Measurements from ENCODE around the gene PYCR2.

PYCR2 gene

GRCh38 chr1:225897595-225898514 lies 26.2 kb downstream of the PYCR2 start:
- Histone ChIP-seq H3K36me3 (ENCODE audit: insufficient read depth, insufficient read length, low read length) (no peaks in the 10 kb centered on the region), H3K9me3 (ENCODE audit: insufficient read depth, low read length) (no peaks in the 10 kb centered on the region), H3K4me3 (ENCODE audit: insufficient read length, low read depth) (no peak overlapping the region), H3K9ac (ENCODE audit: insufficient read length, low read depth) (peak overlapping the region; percentile 11), H3K27me3 (ENCODE audit: insufficient read depth, insufficient read length) (peaks cover 7% of the 10 kb centered on the region), H3K4me1 (ENCODE audit: insufficient read depth, insufficient read length) (peaks cover 18% of the 10 kb centered on the region)
- TF ChIP-seq YY1 (IDR thresholded peaks at IDR 0.05; ENCODE audit: insufficient read depth, insufficient read length) (no peak), SUZ12 (IDR thresholded peaks at IDR 0.05; ENCODE audit: extremely low read depth, insufficient read depth, insufficient read length) (no peak)
- DNase-seq (ENCODE audit: low read depth, low spot score), result no peak

- peaks cover 18% of the 10 kb centered on the region for H3K4me1 ChIP-seq (ENCODE audit: insufficient read depth, insufficient read length)
- no peak overlapping the region for H3K9ac ChIP-seq (ENCODE audit: insufficient read length, low read depth)
- H3K4me3 ChIP-seq (ENCODE audit: insufficient read length, low read depth), result no peak overlapping the region
- H3K36me3 ChIP-seq (ENCODE audit: insufficient read depth, insufficient read length, low read length), result no peaks in the 10 kb centered on the region
- H3K27me3 ChIP-seq (ENCODE audit: insufficient read depth, insufficient read length), result peaks cover 7% of the 10 kb centered on the region
- no peak for TF ChIP-seq SUZ12 (IDR thresholded peaks at IDR 0.05; ENCODE audit: extremely low read depth, insufficient read depth, insufficient read length)
- no peak for TF ChIP-seq YY1 (IDR thresholded peaks at IDR 0.05; ENCODE audit: insufficient read depth, insufficient read length)
- TF ChIP-seq ZNF274 (IDR thresholded peaks at IDR 0.05; ENCODE audit: low read depth, low read length), result no peak
- no peak for DNase-seq (ENCODE audit: low read depth, low spot score)
- no peaks in the 10 kb centered on the region for H3K9me3 ChIP-seq (ENCODE audit: insufficient read depth, low read length)
Measured at GRCh38 chr1:225896937-225897549, 27.0 kb downstream of the PYCR2 start.

GRCh38 chr1:225896494-225896893 lies 27.6 kb downstream of the PYCR2 start:
- Histone ChIP-seq H3K9ac (ENCODE audit: insufficient read length, low read depth) (no peak overlapping the region), H3K27me3 (ENCODE audit: insufficient read depth, insufficient read length) (peaks cover 7% of the 10 kb centered on the region), H3K4me1 (ENCODE audit: insufficient read depth, insufficient read length) (peaks cover 22% of the 10 kb centered on the region), H3K4me3 (ENCODE audit: insufficient read length, low read depth) (no peak overlapping the region), H3K36me3 (ENCODE audit: insufficient read depth, insufficient read length, low read length) (no peaks in the 10 kb centered on the region), H3K9me3 (ENCODE audit: insufficient read depth, low read length) (no peaks in the 10 kb centered on the region)
- no peak for DNase-seq (ENCODE audit: low read depth, low spot score)
- no peak for TF ChIP-seq YY1 (IDR thresholded peaks at IDR 0.05; ENCODE audit: insufficient read depth, insufficient read length)
- no peak for TF ChIP-seq ZNF274 (IDR thresholded peaks at IDR 0.05; ENCODE audit: low read depth, low read length)
- TF ChIP-seq SUZ12 (IDR thresholded peaks at IDR 0.05; ENCODE audit: extremely low read depth, insufficient read depth, insufficient read length), result no peak

GRCh38 chr1:225892307-225892706 lies 31.7 kb downstream of the PYCR2 start:
- Histone ChIP-seq H3K4me3 (ENCODE audit: insufficient read length, low read depth) (no peak overlapping the region), H3K9ac (ENCODE audit: insufficient read length, low read depth) (no peak overlapping the region), H3K9me3 (ENCODE audit: insufficient read depth, low read length) (no peaks in the 10 kb centered on the region), H3K36me3 (ENCODE audit: insufficient read depth, insufficient read length, low read length) (no peaks in the 10 kb centered on the region), H3K4me1 (ENCODE audit: insufficient read depth, insufficient read length) (peaks cover 28% of the 10 kb centered on the region), H3K27me3 (ENCODE audit: insufficient read depth, insufficient read length) (no peaks in the 10 kb centered on the region)
- TF ChIP-seq SUZ12 (IDR thresholded peaks at IDR 0.05; ENCODE audit: extremely low read depth, insufficient read depth, insufficient read length), result no peak
- TF ChIP-seq YY1 (IDR thresholded peaks at IDR 0.05; ENCODE audit: insufficient read depth, insufficient read length), result no peak
- no peak for TF ChIP-seq ZNF274 (IDR thresholded peaks at IDR 0.05; ENCODE audit: low read depth, low read length)
- DNase-seq (ENCODE audit: low read depth, low spot score), result no peak

GRCh38 chr1:225891229-225891972 lies 32.6 kb downstream of the PYCR2 start:
- Histone ChIP-seq H3K27me3 (ENCODE audit: insufficient read depth, insufficient read length) (no peaks in the 10 kb centered on the region), H3K9me3 (ENCODE audit: insufficient read depth, low read length) (no peaks in the 10 kb centered on the region), H3K4me1 (ENCODE audit: insufficient read depth, insufficient read length) (peaks cover 28% of the 10 kb centered on the region), H3K9ac (ENCODE audit: insufficient read length, low read depth) (no peak overlapping the region), H3K4me3 (ENCODE audit: insufficient read length, low read depth) (no peak overlapping the region), H3K36me3 (ENCODE audit: insufficient read depth, insufficient read length, low read length) (no peaks in the 10 kb centered on the region)
- no peak for TF ChIP-seq SUZ12 (IDR thresholded peaks at IDR 0.05; ENCODE audit: extremely low read depth, insufficient read depth, insufficient read length)
- TF ChIP-seq YY1 (IDR thresholded peaks at IDR 0.05; ENCODE audit: insufficient read depth, insufficient read length), result no peak
- TF ChIP-seq ZNF274 (IDR thresholded peaks at IDR 0.05; ENCODE audit: low read depth, low read length), result no peak
- DNase-seq (ENCODE audit: low read depth, low spot score), result no peak

GRCh38 chr1:225890346-225891228 lies 33.5 kb downstream of the PYCR2 start:
- Histone ChIP-seq H3K4me3 (ENCODE audit: insufficient read length, low read depth) (no peak overlapping the region), H3K36me3 (ENCODE audit: insufficient read depth, insufficient read length, low read length) (no peaks in the 10 kb centered on the region), H3K27me3 (ENCODE audit: insufficient read depth, insufficient read length) (no peaks in the 10 kb centered on the region), H3K9ac (ENCODE audit: insufficient read length, low read depth) (peak overlapping the region; percentile 8), H3K9me3 (ENCODE audit: insufficient read depth, low read length) (no peaks in the 10 kb centered on the region), H3K4me1 (ENCODE audit: insufficient read depth, insufficient read length) (peaks cover 28% of the 10 kb centered on the region)
- TF ChIP-seq ZNF274 (IDR thresholded peaks at IDR 0.05; ENCODE audit: low read depth, low read length) (no peak), SUZ12 (IDR thresholded peaks at IDR 0.05; ENCODE audit: extremely low read depth, insufficient read depth, insufficient read length) (no peak), YY1 (IDR thresholded peaks at IDR 0.05; ENCODE audit: insufficient read depth, insufficient read length) (no peak)
- no peak for DNase-seq (ENCODE audit: low read depth, low spot score)

Measured in NT2/D1 (cell line).